Liver (tissue), 9 donors: Measurements from ENCODE around the gene DCAF11. TPM values are rescaled to one million over a fixed set of nuclear protein-coding genes. Genes with fewer than 3 reads are reported as not detected.

Source experiments
- DNase-seq: peaks from one replicate; pipeline ENCODE4 v3.0.0-alpha.2; 2017; ENCODE audit warnings: low spot score
- H3K27ac ChIP-seq, 2 donors: one replicate each; pipeline ENCODE4 v1.7.0; 2013; ENCODE audit warnings: inconsistent platforms in 2 of 2, low read length in 2 of 2, control low read depth in 1 of 2, low read depth in 1 of 2, mild to moderate bottlenecking in 1 of 2
- H3K27me3 ChIP-seq, 4 donors: one replicate each; pipeline versions ENCODE4 v1.6.1 to v1.7.0; 2013; ENCODE audit warnings: low read length in 3 of 4, inconsistent platforms in 1 of 4, mild to moderate bottlenecking in 1 of 4, moderate library complexity in 1 of 4; ENCODE audit not compliant: control insufficient read depth in 4 of 4, insufficient read depth in 4 of 4
- H3K36me3 ChIP-seq, 4 donors: one replicate each; pipeline versions ENCODE4 v1.6.1 to v1.7.0; 2013; ENCODE audit warnings: low read length in 3 of 4, mild to moderate bottlenecking in 3 of 4, low read depth in 1 of 4, moderate library complexity in 1 of 4; ENCODE audit not compliant: control insufficient read depth in 4 of 4, insufficient read depth in 3 of 4
- H3K4me1 ChIP-seq, 4 donors: one replicate each; pipeline versions ENCODE4 v1.6.1 to v1.7.0; 2013; ENCODE audit warnings: low read length in 3 of 4, mild to moderate bottlenecking in 3 of 4, moderate library complexity in 1 of 4; ENCODE audit not compliant: control insufficient read depth in 4 of 4, insufficient read depth in 4 of 4
- H3K4me3 ChIP-seq, 3 donors: one replicate each; pipeline versions ENCODE4 v1.6.1 to v1.7.0; 2013; ENCODE audit warnings: low read length in 3 of 3, control low read depth in 1 of 3, low read depth in 1 of 3, mild to moderate bottlenecking in 1 of 3
- H3K9ac ChIP-seq, 2 donors: one replicate each; pipeline ENCODE4 v1.7.0; 2013; ENCODE audit warnings: low read length in 2 of 2, mild to moderate bottlenecking in 2 of 2, moderate library complexity in 2 of 2, control low read depth in 1 of 2, low read depth in 1 of 2
- H3K9me3 ChIP-seq, 4 donors: one replicate each; pipeline versions ENCODE4 v1.6.1 to v1.7.0; 2013; ENCODE audit warnings: low read length in 3 of 4; ENCODE audit not compliant: control insufficient read depth in 4 of 4
- ATF3 ChIP-seq: IDR thresholded peaks from 2 replicates; pipeline ENCODE4 v1.6.1; 2016; ENCODE audit warnings: antibody characterized with exemption
- EGR1 ChIP-seq, 2 donors: IDR thresholded peaks; 2 replicates each; pipeline ENCODE4 v1.6.1; 2016 to 2018; ENCODE audit warnings: antibody characterized with exemption in 2 of 2, low read depth in 2 of 2
- FOXA1 ChIP-seq: IDR thresholded peaks from 2 replicates; pipeline ENCODE4 v1.6.1; 2016; ENCODE audit warnings: antibody characterized with exemption
- HNF4G ChIP-seq: IDR thresholded peaks from 2 replicates; pipeline ENCODE4 v1.6.1; 2016; ENCODE audit warnings: antibody characterized with exemption
- MAX ChIP-seq: IDR thresholded peaks from 2 replicates; pipeline ENCODE4 v1.6.1; 2016; ENCODE audit warnings: antibody characterized with exemption
- RAD21 ChIP-seq, 2 donors: IDR thresholded peaks; 2 replicates each; pipeline ENCODE4 v1.6.1; 2016; ENCODE audit warnings: antibody characterized with exemption in 2 of 2, mild to moderate bottlenecking in 2 of 2
- REST ChIP-seq: IDR thresholded peaks from 2 replicates; pipeline ENCODE4 v1.6.1; 2016; ENCODE audit warnings: antibody characterized with exemption, mild to moderate bottlenecking
- RXRA ChIP-seq, 2 donors: IDR thresholded peaks; 2 replicates each; pipeline ENCODE4 v1.6.1; 2017 to 2018; ENCODE audit warnings: antibody characterized with exemption in 2 of 2, mild to moderate bottlenecking in 1 of 2
- SP1 ChIP-seq: IDR thresholded peaks from 2 replicates; pipeline ENCODE4 v1.6.1; 2018; ENCODE audit warnings: antibody characterized with exemption, mild to moderate bottlenecking
- TAF1 ChIP-seq: conservative IDR thresholded peaks from 2 replicates; pipeline ENCODE4 v1.6.1; 2016; ENCODE audit warnings: antibody characterized with exemption, mild to moderate bottlenecking
- YY1 ChIP-seq: IDR thresholded peaks from 2 replicates; pipeline ENCODE4 v1.6.1; 2016; ENCODE audit warnings: antibody characterized with exemption, mild to moderate bottlenecking
- ZBTB33 ChIP-seq: IDR thresholded peaks from 2 replicates; pipeline ENCODE4 v1.6.1; 2016; ENCODE audit warnings: antibody characterized with exemption
- WGBS: extraction: QIAGEN DNeasy Blood & Tissue Kit; methylation state at CpG from one replicate; pipeline ENCODE4 v1.1.7; 2013; 5-methylcytosine and 5-hydroxymethylcytosine counted together
- polyA plus RNA-seq, 2 donors: library from polyadenylated mRNA; stranded (reverse) in 1 of 2; unstranded in 1 of 2; fragments of 200-250 nt in 1 of 2; fragments of >200 nt in 1 of 2; fragmentation: Nextera tagmentation in 1 of 2; extraction: Ambion mirVana in 1 of 2; gene quantifications; one replicate each; pipeline versions ENCODE4 v1.2.1 to v1.2.3, GENCODE V29; 2013 to 2015
- total RNA-seq, 2 donors: library from RNA; depleted of rRNA; stranded (reverse); fragments of >200 nt; gene quantifications; one replicate each; pipeline ENCODE4 v1.2.3, GENCODE V29; 2014
- donor health status: healthy.
- donor health status: healthy.
- donor health status: healthy.
- donor health status: healthy.
- donor health status: healthy.

DCAF11 gene
- total and polyA plus RNA-seq, 4 donors: 30.1 to 312 (median 167) TPM

GRCh38 chr14:24075485-24076301, 38.9 kb upstream of the DCAF11 start:
- Histone ChIP-seq H3K9me3 (no peaks in the 10 kb centered on the region), H3K36me3 (no peaks in the 10 kb centered on the region), H3K27me3 (no peaks in the 10 kb centered on the region), H3K27ac (peak overlapping the region in 1 of 2 donors; percentile 26), H3K4me3 (no peak overlapping the region), H3K4me1 (peaks cover 32 to 55% (median 44%) of the 10 kb centered on the region in 4 donors), H3K9ac (no peak overlapping the region)
- no peak for TF ChIP-seq EGR1 (IDR thresholded peaks at IDR 0.05; ENCODE audit: low read depth in 2 of 2)
- no peak for TF ChIP-seq HNF4G
- TF ChIP-seq RXRA (IDR thresholded peaks at IDR 0.05): no peak
- TF ChIP-seq TAF1: no peak
- TF ChIP-seq ATF3: no peak
- no peak for TF ChIP-seq RAD21 (IDR thresholded peaks at IDR 0.05)
- no peak for TF ChIP-seq FOXA1
- no peak for TF ChIP-seq REST
- TF ChIP-seq SP1: no peak
- no peak for TF ChIP-seq YY1
- TF ChIP-seq MAX: no peak
- TF ChIP-seq ZBTB33: no peak
- WGBS: 84% methylated on average over 11 of the region's 11 CpGs
- no peak for DNase-seq

- H3K4me1 ChIP-seq: peaks cover 32 to 59% (median 48%) of the 10 kb centered on the region in 4 donors
- no peaks in the 10 kb centered on the region for H3K9me3 ChIP-seq
- H3K27ac ChIP-seq: no peak overlapping the region
- no peak overlapping the region for H3K4me3 ChIP-seq
- TF ChIP-seq YY1: no peak
- no peak for TF ChIP-seq ATF3
- TF ChIP-seq RXRA (IDR thresholded peaks at IDR 0.05): no peak
- DNase-seq: no peak
- no peaks in the 10 kb centered on the region for H3K36me3 ChIP-seq
- H3K27me3 ChIP-seq: no peaks in the 10 kb centered on the region
- 92% methylated on average over 10 of the region's 10 CpGs for WGBS
- H3K9ac ChIP-seq: no peak overlapping the region
Measured at GRCh38 chr14:24076302-24076601, 38.3 kb upstream of the DCAF11 start.
